Measurements from ENCODE around the gene TMEM238. TPM values are rescaled to one million over a fixed set of nuclear protein-coding genes. Genes with fewer than 3 reads are reported as not detected.

Gene TMEM238
- total RNA-seq, 1 donor from 2014 or later = 9.7 TPM

- peaks cover 38% of the 10 kb centered on the region for H3K27me3 Mint-ChIP-seq
- H3K4me3 Mint-ChIP-seq = no peak overlapping the region
- H3K9me3 Mint-ChIP-seq = no peaks in the 10 kb centered on the region
- peaks cover 2% of the 10 kb centered on the region for H3K36me3 Mint-ChIP-seq (ENCODE audit: low read depth)
- no peak for DNase-seq
- H3K27ac Mint-ChIP-seq = no peak overlapping the region
- H3K4me1 Mint-ChIP-seq = peaks cover 7% of the 10 kb centered on the region
- intact Hi-C loops (cut with micrococcal nuclease) = no loop called here
Measured at GRCh38 chr19:55366790-55367189, 17.3 kb downstream of the TMEM238 start.

GRCh38 chr19:55365964-55366363, 18.1 kb downstream of the TMEM238 start:
- no peak overlapping the region for H3K4me3 Mint-ChIP-seq
- no peak for DNase-seq
- H3K27ac Mint-ChIP-seq = no peak overlapping the region
- H3K27me3 Mint-ChIP-seq = peaks cover 30% of the 10 kb centered on the region
- intact Hi-C loops (cut with micrococcal nuclease) = no loop called here
- peaks cover 6% of the 10 kb centered on the region for H3K4me1 Mint-ChIP-seq
- peaks cover under 1% of the 10 kb centered on the region for H3K36me3 Mint-ChIP-seq (ENCODE audit: low read depth)
- no peaks in the 10 kb centered on the region for H3K9me3 Mint-ChIP-seq

- H3K27me3 Mint-ChIP-seq = peaks cover 23% of the 10 kb centered on the region
- intact Hi-C loops (cut with micrococcal nuclease) = no loop called here
- no peak overlapping the region for H3K4me3 Mint-ChIP-seq
- peaks cover 2% of the 10 kb centered on the region for H3K4me1 Mint-ChIP-seq
- no peak overlapping the region for H3K27ac Mint-ChIP-seq
- H3K36me3 Mint-ChIP-seq (ENCODE audit: low read depth) = no peaks in the 10 kb centered on the region
- no peak for DNase-seq
- no peaks in the 10 kb centered on the region for H3K9me3 Mint-ChIP-seq
Measured at GRCh38 chr19:55365245-55365644, 18.8 kb downstream of the TMEM238 start.

GRCh38 chr19:55362990-55363716, 20.9 kb downstream of the TMEM238 start, which contains the start of gene GARIN5B:
Gene GARIN5B, minus strand, starts transcription at chr19:55363260. Its CDS starts 194 bp downstream, at chr19:55363066.
- intact Hi-C loops (cut with micrococcal nuclease) = no loop called here
- H3K27ac Mint-ChIP-seq = no peak within 1 kb of the TSS

GRCh38 chr19:55362174-55362989, 21.7 kb downstream of the TMEM238 start:
- peaks cover 11% of the 10 kb centered on the region for H3K27me3 Mint-ChIP-seq
- no peak for DNase-seq
- no peaks in the 10 kb centered on the region for H3K9me3 Mint-ChIP-seq
- intact Hi-C loops (cut with micrococcal nuclease) = no loop called here
- no peaks in the 10 kb centered on the region for H3K4me1 Mint-ChIP-seq
- no peak overlapping the region for H3K27ac Mint-ChIP-seq
- no peak overlapping the region for H3K4me3 Mint-ChIP-seq
- H3K36me3 Mint-ChIP-seq (ENCODE audit: low read depth) = no peaks in the 10 kb centered on the region

More at GRCh38 chr19:55362990-55363716, 20.9 kb downstream of the TMEM238 start, which contains the start of gene GARIN5B:
- Mint-ChIP-seq H3K4me1 (no peaks in the 10 kb centered on the region), H3K27me3 (peaks cover 11% of the 10 kb centered on the region), H3K36me3 (ENCODE audit: low read depth) (no peaks in the 10 kb centered on the region), H3K4me3 (no peak within 1 kb of the TSS), H3K9me3 (no peaks in the 10 kb centered on the region)
- no peak for DNase-seq

- Mint-ChIP-seq H3K4me1 (no peaks in the 10 kb centered on the region), H3K36me3 (ENCODE audit: low read depth) (no peaks in the 10 kb centered on the region), H3K9me3 (no peaks in the 10 kb centered on the region), H3K27ac (no peak overlapping the region), H3K27me3 (peaks cover 14% of the 10 kb centered on the region), H3K4me3 (no peak overlapping the region)
- DNase-seq = no peak
- intact Hi-C loops (cut with micrococcal nuclease) = no loop called here
Measured at GRCh38 chr19:55360902-55361301, 23.2 kb downstream of the TMEM238 start.

- Mint-ChIP-seq H3K36me3 (ENCODE audit: low read depth) (no peaks in the 10 kb centered on the region), H3K4me3 (no peak overlapping the region), H3K4me1 (no peaks in the 10 kb centered on the region), H3K9me3 (no peaks in the 10 kb centered on the region), H3K27me3 (peaks cover 22% of the 10 kb centered on the region), H3K27ac (no peak overlapping the region)
- intact Hi-C loops (cut with micrococcal nuclease) = no loop called here
- DNase-seq = no peak
Measured at GRCh38 chr19:55358943-55359908, 24.9 kb downstream of the TMEM238 start.

GRCh38 chr19:55358493-55358892, 25.6 kb downstream of the TMEM238 start:
- peaks cover 24% of the 10 kb centered on the region for H3K27me3 Mint-ChIP-seq
- intact Hi-C loops (cut with micrococcal nuclease) = no loop called here
- no peak overlapping the region for H3K4me3 Mint-ChIP-seq
- no peaks in the 10 kb centered on the region for H3K9me3 Mint-ChIP-seq
- no peak overlapping the region for H3K27ac Mint-ChIP-seq
- no peak for DNase-seq
- no peaks in the 10 kb centered on the region for H3K36me3 Mint-ChIP-seq (ENCODE audit: low read depth)
- H3K4me1 Mint-ChIP-seq = peaks cover 3% of the 10 kb centered on the region

GRCh38 chr19:55355213-55355821, 28.8 kb downstream of the TMEM238 start:
- Mint-ChIP-seq H3K9me3 (no peaks in the 10 kb centered on the region), H3K27ac (no peak overlapping the region), H3K4me1 (peaks cover 22% of the 10 kb centered on the region), H3K27me3 (peaks cover 49% of the 10 kb centered on the region), H3K36me3 (ENCODE audit: low read depth) (no peaks in the 10 kb centered on the region), H3K4me3 (no peak overlapping the region)
- intact Hi-C loops (cut with micrococcal nuclease) = no loop called here
- DNase-seq = peak; percentile 63

- no peak within 1 kb of the TSS for H3K27ac Mint-ChIP-seq
- intact Hi-C loops (cut with micrococcal nuclease) = no loop called here
- DNase-seq = peak; percentile 70
- H3K4me3 Mint-ChIP-seq = peak within 1 kb of the TSS; percentile 83
- no peaks in the 10 kb centered on the region for H3K36me3 Mint-ChIP-seq (ENCODE audit: low read depth)
- no peaks in the 10 kb centered on the region for H3K9me3 Mint-ChIP-seq
- peaks cover 49% of the 10 kb centered on the region for H3K27me3 Mint-ChIP-seq
- H3K4me1 Mint-ChIP-seq = peaks cover 22% of the 10 kb centered on the region
Measured at GRCh38 chr19:55354698-55355212, 29.3 kb downstream of the TMEM238 start, which contains the start of gene COX6B2. Gene COX6B2, minus strand, starts transcription at chr19:55354719. Its CDS starts 198 bp downstream, at chr19:55354521.

GRCh38 chr19:55353803-55354697, 30.0 kb downstream of the TMEM238 start:
- H3K27me3 Mint-ChIP-seq = peaks cover 49% of the 10 kb centered on the region
- no peak overlapping the region for H3K27ac Mint-ChIP-seq
- intact Hi-C loops (cut with micrococcal nuclease) = loop anchor here (1.0 kb wide), 1 partner anchor 15 kb away; the partner anchor contains the start of gene KMT5C
- peak; percentile 89 for DNase-seq
- H3K36me3 Mint-ChIP-seq (ENCODE audit: low read depth) = no peaks in the 10 kb centered on the region
- H3K9me3 Mint-ChIP-seq = no peaks in the 10 kb centered on the region
- H3K4me3 Mint-ChIP-seq = peak overlapping the region; percentile 83
- H3K4me1 Mint-ChIP-seq = peaks cover 22% of the 10 kb centered on the region

GRCh38 chr19:55353356-55353802, 30.7 kb downstream of the TMEM238 start:
- H3K9me3 Mint-ChIP-seq = no peaks in the 10 kb centered on the region
- no peaks in the 10 kb centered on the region for H3K36me3 Mint-ChIP-seq (ENCODE audit: low read depth)
- H3K27ac Mint-ChIP-seq = no peak overlapping the region
- no peak for DNase-seq
- intact Hi-C loops (cut with micrococcal nuclease) = loop anchor here (1.0 kb wide), 1 partner anchor 14 kb away; the partner anchor contains the start of gene KMT5C
- H3K4me1 Mint-ChIP-seq = peaks cover 22% of the 10 kb centered on the region
- H3K27me3 Mint-ChIP-seq = peaks cover 49% of the 10 kb centered on the region
- H3K4me3 Mint-ChIP-seq = peak overlapping the region; percentile 83
